Activated CD4-positive, alpha-beta T cell treated with anti-CD3 and anti-CD28 coated beads, Interleukin-2, amount 50 U/mL, for 24 hours (primary cell): ENCODE measurements around the gene C12orf56.
"Not testable (repeated sequence)": the region's sequence is repeated elsewhere in the genome, so short reads cannot be mapped to it uniquely, and the experiment has no call there.

Source experiments
- DNase-seq, 2 donors: peaks; one replicate each; pipeline ENCODE4 v3.0.0-alpha.2; 2020; ENCODE audit warnings: low read depth in 1 of 2, low spot score in 1 of 2

The C12orf56 gene

DNA sequence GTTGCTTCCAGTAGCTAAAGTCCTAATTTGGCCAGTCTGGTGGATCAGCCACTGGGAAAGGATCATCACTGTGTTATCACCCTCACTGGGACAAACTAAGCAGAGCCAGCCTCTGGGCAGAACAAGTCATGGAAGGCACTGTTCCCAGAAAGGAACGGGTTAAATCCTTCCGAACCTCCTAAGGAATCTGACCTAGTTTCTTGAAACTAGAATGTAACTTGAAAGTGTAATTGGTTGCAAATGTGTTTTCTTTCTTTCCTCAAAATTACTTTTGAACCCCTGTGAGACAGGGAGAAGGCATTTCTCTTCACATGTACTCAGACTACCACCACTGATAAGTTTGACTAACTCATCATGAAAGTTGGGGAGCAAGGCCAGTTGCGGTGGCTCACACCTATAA, 149.8 kb downstream of the C12orf56 start:
- no peak for DNase-seq

DNA sequence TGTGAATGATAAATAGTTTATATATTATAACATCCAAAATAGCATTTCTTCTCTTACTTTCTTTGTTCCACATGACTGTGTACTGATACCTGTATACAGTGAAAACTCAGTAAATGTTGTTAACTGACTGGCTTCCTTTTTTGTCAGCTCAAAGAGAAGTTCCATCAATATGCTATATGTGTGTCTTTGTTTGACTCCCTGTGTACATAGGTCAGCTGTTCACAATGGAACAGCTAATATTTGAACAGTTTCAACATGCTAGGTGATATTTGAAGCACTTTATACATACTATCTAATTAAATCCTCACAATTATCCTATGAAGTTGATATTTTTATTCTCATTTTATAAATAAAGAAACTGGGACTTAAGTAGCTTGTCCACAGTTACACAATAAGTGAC, 153.2 kb downstream of the C12orf56 start:
- no peak for DNase-seq

DNA sequence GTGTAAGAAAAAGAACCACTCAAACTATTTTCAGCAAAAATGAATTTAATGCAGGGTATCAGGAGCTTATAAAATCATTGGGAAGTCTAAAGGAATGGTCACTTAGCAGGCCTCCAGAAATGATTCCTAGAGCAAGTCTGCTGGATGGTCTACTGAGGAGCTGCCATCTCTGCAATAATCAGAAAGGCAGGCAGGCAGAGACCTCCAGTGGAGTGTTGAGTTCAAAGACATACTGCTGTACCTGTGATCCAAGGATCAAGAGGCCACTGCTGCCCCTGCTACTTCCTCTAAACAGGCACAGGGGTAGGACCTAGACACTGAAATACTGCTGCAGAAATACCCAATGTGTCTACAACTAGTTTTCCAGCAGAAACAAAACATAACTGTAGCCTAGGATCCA, 154.0 kb downstream of the C12orf56 start:
- DNase-seq: no peak

DNA sequence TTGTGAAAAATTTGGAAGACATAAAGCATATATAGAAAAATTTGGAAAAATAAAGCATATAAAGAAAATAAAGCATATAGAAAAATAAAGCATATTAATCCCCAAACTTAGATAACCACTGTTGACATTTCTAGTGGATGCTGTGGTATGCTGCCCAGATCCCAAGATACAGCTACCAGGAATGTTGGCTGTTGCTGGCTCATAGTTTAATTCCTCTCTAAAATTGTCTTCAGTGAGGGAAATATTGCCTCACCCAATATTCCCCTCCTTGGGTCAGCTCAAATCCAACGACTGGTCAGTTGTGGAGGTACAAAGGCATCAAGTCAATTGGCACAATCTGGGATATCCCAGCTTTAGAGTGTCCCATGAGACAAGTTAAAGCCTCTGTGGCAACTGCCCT, 158.4 kb downstream of the C12orf56 start:
- no peak for DNase-seq

DNA sequence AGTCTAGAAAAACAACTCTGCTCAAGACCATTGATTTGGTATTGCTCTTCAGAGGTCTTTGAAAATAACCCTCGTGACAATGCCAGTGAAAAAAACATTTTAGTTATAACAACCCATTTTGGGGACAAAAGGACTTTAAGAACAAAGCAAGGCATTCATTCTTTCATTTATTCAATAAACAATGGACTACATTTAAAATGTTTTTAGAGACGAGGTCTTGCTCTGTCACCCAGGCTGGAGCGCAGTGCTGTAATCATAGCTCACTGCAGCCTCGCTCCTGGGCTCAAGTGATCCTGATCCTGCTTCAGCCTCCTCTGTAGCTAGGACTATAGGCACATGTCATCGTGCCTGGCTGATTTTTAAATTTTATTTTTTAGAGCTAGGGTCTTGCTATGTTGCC, 160.8 kb downstream of the C12orf56 start:
- no peak for DNase-seq

DNA sequence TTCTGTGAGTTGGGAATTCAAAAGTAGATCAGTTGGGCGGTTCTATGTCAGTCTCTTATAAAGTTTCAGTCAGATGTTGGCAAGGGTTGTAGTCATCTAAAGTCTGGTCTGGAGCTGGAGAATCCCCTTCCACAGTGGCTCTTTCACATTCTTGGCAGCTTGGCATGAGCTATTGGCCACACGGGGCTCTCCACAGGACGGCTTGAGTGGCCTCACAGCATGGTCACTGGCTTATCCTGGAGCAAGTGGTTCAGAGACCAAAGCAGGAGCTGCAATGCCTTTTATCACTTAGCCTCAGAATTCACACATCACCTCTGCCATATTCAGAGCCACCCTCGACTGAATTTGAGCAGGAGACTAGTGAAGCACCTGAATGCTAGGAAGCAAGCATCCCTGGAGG, 161.3 kb downstream of the C12orf56 start:
- DNase-seq: no peak

DNA sequence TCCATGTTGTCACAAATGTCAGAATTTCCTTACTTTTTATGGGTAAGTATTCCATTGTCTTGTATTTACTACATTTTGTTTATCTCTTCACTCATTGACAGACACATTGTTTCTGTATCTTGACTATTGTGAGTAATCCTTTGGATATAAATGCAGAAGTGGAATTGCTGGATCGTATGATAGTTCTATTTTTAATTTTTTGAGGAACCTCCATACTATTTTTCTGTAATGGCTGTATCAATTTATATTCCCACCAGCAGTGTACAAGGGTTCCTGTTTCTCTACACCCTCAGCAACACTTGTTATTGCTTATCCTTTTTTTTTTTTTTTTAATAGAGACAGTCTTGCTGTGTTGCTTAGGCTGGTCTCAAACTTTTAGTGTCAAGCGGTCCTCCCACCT, 164.9 kb downstream of the C12orf56 start:
- no peak for DNase-seq

DNA sequence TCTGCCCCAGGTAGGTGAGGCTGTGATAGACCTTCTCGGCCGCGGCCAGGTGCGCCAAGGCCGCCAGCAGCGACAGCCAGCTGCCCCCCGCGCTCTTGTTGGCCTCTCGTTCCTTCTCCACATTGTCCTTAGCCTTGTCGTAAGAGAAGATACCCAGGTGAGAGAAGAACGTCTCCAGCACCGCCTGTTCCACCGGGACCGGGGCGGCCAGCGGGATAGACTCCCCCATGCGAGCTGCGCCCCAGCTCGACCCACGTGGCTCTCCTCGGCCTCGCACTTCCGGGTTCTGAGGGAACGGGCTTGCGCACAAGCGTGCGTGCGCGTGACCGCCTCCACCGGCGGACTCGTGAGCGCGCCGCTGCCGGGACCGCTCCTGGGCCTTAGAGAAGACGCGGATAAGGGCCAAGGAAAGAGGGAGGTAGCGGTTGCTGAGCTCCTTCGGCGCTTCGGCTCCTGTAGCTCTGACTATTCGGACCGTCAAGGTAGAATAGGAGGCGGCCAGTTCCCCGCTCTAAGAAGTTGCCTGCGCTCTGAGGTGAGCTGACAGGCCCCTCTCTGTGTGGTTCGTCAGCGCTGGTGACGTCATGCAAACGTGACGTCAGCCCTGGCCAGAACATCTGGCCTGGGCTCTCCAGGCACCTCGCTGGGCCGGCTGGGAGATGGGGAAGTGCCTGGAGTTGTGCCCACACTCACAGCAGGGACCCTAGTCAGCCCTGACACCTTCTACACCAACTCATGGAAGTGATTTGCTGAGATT, 168.4 kb downstream of the C12orf56 start, which contains the start of gene KICS2:
Gene KICS2, minus strand, starts transcription at position 288 of the 757 bp plus-strand sequence. Its CDS starts 59 bp downstream, at position 229.
- peak; percentile 82 to 85 for DNase-seq

DNA sequence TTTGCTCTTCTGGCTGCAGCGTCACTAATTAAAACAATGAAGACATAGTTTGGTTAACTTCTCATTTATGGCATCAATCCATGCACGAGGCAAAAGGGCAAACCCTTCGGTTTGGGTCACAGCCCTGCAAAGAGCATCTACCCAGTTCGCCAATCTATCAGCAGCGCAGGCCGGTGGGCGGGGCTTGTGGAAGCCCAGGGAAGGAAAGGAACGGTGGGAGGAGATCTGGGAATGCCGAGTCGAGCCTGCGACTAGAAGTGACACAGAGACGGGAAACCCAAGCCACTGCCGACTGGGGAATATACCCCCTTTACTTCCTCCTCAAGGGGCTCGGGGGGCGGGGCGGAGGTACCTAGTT, 168.9 kb downstream of the C12orf56 start:
- peak in 1 of 2 donors; percentile 41 for DNase-seq

DNA sequence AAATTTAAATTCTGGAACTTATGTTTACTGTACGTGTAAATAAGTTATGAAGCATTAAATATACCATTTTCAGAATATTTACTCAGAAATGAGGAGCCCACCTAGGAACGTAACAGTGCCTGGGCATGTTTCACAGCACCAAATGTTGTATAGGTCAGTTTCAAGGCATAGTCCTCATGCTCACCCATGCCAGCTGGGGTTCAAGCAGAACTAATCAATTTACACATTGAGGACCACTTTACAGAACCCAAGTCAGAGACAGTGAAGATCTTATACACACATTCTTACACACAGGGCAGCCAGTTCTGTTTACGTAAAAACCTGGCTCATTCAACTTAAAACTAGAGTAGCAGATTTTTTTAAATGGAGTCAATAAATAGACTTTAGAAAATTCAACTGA, 170.5 kb downstream of the C12orf56 start:
- DNase-seq: no peak

DNA sequence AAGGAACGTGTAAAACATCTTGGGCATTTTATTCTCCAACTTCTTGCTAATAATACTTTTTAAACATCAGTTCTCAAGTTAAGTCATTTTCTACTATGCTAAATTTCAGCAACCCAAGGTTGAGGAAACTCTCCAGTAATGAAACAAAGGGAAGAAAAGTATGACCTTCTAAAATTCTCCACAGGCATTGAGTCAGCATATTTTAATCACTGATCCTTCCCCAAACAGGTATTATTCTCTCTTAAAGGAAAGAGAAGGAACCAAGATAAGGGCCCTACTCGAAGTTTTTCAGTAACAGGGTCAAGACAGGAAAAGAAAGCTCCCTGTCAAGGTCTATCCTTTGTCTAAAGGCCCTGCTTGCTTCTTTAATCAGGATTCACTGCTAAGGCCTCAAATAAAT, 171.4 kb downstream of the C12orf56 start:
- no peak for DNase-seq

DNA sequence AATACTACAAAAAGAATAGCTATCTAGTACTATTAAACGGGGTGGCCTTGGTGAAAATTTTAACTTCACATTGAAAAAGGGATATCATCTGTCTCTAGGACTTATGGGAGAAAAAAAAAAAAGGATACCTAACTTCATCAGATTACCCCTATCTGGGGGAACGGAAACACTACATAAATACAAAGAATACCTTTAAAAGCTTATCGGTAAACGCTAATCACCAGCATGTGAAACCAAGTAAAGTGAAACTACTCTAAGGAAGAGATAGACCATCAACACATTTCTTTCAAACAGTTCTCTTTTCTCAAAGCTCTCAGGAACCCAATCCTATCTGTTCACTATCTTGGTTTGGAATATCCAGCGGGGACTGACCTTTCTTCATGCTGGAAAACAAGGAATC, 172.0 kb downstream of the C12orf56 start:
- no peak for DNase-seq

DNA sequence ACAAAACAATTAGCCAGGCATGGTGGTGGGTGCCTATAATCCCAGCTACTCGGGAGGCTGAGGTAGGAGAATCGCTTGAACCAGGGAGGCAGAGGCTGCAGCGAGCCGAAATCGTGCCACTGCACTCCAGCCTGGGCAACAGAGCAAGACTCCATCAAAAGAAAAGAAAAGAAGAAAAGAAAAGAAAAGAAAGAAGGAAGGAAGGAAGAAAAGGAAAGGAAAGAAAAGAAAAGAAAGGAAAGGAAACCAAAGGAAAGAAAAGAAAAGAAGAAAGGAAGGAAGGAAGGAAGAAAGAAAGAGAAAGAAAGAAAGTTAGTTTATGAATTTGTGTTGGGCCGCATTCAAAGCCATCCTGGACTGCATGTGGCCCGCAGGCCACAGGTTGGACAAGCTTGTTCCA, 172.9 kb downstream of the C12orf56 start:
- not testable (repeated sequence) for DNase-seq

DNA sequence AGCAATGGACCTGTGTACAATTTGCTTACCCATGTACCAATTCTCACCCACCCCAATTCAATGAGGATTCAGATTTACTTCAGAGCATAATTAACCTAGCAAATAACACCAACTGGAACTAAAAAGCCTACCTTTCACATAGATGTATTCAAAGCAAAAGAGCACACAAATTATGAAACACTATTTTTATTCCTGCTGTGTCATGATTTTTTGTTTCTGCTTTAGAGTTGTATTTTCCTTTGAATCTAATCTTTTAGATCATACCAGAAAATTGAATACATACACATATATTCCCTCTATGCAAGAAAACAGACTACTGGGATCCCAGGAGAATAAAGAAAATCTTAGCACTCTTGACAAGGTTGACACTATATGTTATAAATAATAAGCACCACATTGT, 174.3 kb downstream of the C12orf56 start:
- DNase-seq: no peak
